HEK293 (cell line): ENCODE results near the gene PIP4K2B.

ENCODE experiments used
- CTCF ChIA-PET: fragments of 350-600 bp; formaldehyde crosslinking; extraction: SDS; loops from one replicate; lab custom pipeline; 2021; ENCODE audit warnings: antibody characterized with exemption; lab: Yijun Ruan, JAX
- POLR2A ChIA-PET: fragments of 300-600 bp; formaldehyde crosslinking; extraction: SDS; loops from one replicate; lab custom pipeline; 2020; ENCODE audit warnings: antibody characterized with exemption, inconsistent platforms; lab: Yijun Ruan, JAX
- H3K27ac ChIP-seq: fragments of 200-500 bp; sonication (Bioruptor generic); 2 replicates; pipeline ENCODE4 v1.5.1; 2014; ENCODE audit warnings: low read depth, low read length, control low read depth, inconsistent platforms; ENCODE audit errors: extremely low read depth
- H3K36me3 ChIP-seq, 2 experiments: fragments of 200-500 bp in 1 of 2; sonication (Bioruptor generic) in 1 of 2; 1 replicate in 1 of 2; 2 replicates in 1 of 2; pipeline ENCODE4 v1.5.1; 2014 to 2017; ENCODE audit warnings: inconsistent platforms in 2 of 2, low read length in 2 of 2; ENCODE audit not compliant: control insufficient read depth in 2 of 2, insufficient read depth in 1 of 2
- H3K4me1 ChIP-seq: fragments of 200-500 bp; sonication (Bioruptor generic); 2 replicates; pipeline ENCODE4 v1.5.1; 2014; ENCODE audit warnings: mild to moderate bottlenecking, low read length, inconsistent platforms; ENCODE audit not compliant: control insufficient read depth, insufficient read depth
- H3K4me3 ChIP-seq: 2 replicates; pipeline ENCODE4 v1.5.1; 2011; ENCODE audit warnings: low read depth, mild to moderate bottlenecking, control low read depth, low read length, moderate library complexity
- H3K9me3 ChIP-seq: fragments of 200-500 bp; sonication (Bioruptor generic); 2 replicates; pipeline ENCODE4 v1.5.1; 2014; ENCODE audit warnings: low read depth, low read length, inconsistent platforms; ENCODE audit not compliant: control insufficient read depth, insufficient read depth
- GLI4 ChIP-seq: fragments of 450-650 bp; formaldehyde crosslinking; IDR thresholded peaks from 2 replicates; pipeline ENCODE4 v1.5.1; 2016; ENCODE audit warnings: missing biosample characterization, missing genetic modification characterization
- GLIS1 ChIP-seq: fragments of 450-650 bp; formaldehyde crosslinking; IDR thresholded peaks from 2 replicates; pipeline ENCODE4 v1.5.1; 2016; ENCODE audit warnings: missing biosample characterization, missing genetic modification characterization
- KLF8 ChIP-seq: fragments of 450-650 bp; formaldehyde crosslinking; IDR thresholded peaks from 2 replicates; pipeline ENCODE4 v1.5.1; 2016; ENCODE audit warnings: missing biosample characterization, missing genetic modification characterization
- PBX3 ChIP-seq: sonication (generic); formaldehyde crosslinking; IDR thresholded peaks from 2 replicates; pipeline ENCODE4 v1.8.1; 2022; ENCODE audit warnings: mild to moderate bottlenecking, moderate library complexity, missing genetic modification reagents
- SP2 ChIP-seq: fragments of 450-650 bp; formaldehyde crosslinking; IDR thresholded peaks from 2 replicates; pipeline ENCODE4 v1.5.1; 2016; ENCODE audit warnings: missing biosample characterization, missing genetic modification characterization
- ZBTB20 ChIP-seq: fragments of 450-650 bp; formaldehyde crosslinking; IDR thresholded peaks from 2 replicates; pipeline ENCODE4 v1.5.1; 2016; ENCODE audit warnings: missing biosample characterization, missing genetic modification characterization
- ZBTB44 ChIP-seq: fragments of 450-650 bp; IDR thresholded peaks from 2 replicates; pipeline ENCODE4 v1.5.1; 2018; ENCODE audit warnings: missing biosample characterization, mild to moderate bottlenecking, missing genetic modification characterization
- ZFP37 ChIP-seq: fragments of 450-650 bp; formaldehyde crosslinking; IDR thresholded peaks from 2 replicates; pipeline ENCODE4 v1.5.1; 2016; ENCODE audit warnings: missing biosample characterization, missing genetic modification characterization
- ZNF169 ChIP-seq: fragments of 450-650 bp; formaldehyde crosslinking; IDR thresholded peaks from 2 replicates; pipeline ENCODE4 v1.5.1; 2016; ENCODE audit warnings: missing biosample characterization, missing genetic modification characterization
- ZNF280D ChIP-seq: fragments of 450-650 bp; formaldehyde crosslinking; IDR thresholded peaks from 2 replicates; pipeline ENCODE4 v1.5.1; 2016; ENCODE audit warnings: missing biosample characterization, missing genetic modification characterization
- ZNF416 ChIP-seq: fragments of 450-650 bp; formaldehyde crosslinking; IDR thresholded peaks from 2 replicates; pipeline ENCODE4 v1.5.1; 2016; ENCODE audit warnings: missing biosample characterization, missing genetic modification characterization
- ZNF701 ChIP-seq: fragments of 450-650 bp; formaldehyde crosslinking; IDR thresholded peaks from 2 replicates; pipeline ENCODE4 v1.5.1; 2016; ENCODE audit warnings: missing biosample characterization, missing genetic modification characterization
- ZNF791 ChIP-seq: fragments of 450-650 bp; formaldehyde crosslinking; IDR thresholded peaks from 2 replicates; pipeline ENCODE4 v1.5.1; 2016; ENCODE audit warnings: missing biosample characterization, missing genetic modification characterization
- ZNF792 ChIP-seq: fragments of 450-650 bp; formaldehyde crosslinking; IDR thresholded peaks from 2 replicates; pipeline ENCODE4 v1.5.1; 2016; ENCODE audit warnings: missing biosample characterization, missing genetic modification characterization
- ZNF830 ChIP-seq: fragments of 450-650 bp; IDR thresholded peaks from 2 replicates; pipeline ENCODE4 v1.5.0; 2018; ENCODE audit warnings: missing biosample characterization, missing genetic modification characterization, low read depth, mild to moderate bottlenecking, moderate library complexity
- ZSCAN16 ChIP-seq: fragments of 450-650 bp; formaldehyde crosslinking; IDR thresholded peaks from 2 replicates; pipeline ENCODE4 v1.5.1; 2016; ENCODE audit warnings: missing biosample characterization, missing genetic modification characterization
- TF ChIP-seq, protein P1 (sequence below): fragments of 450-650 bp; formaldehyde crosslinking; IDR thresholded peaks from 2 replicates; pipeline ENCODE4 v1.5.1; 2016; ENCODE audit warnings: missing biosample characterization, missing genetic modification characterization
- TF ChIP-seq, protein P2 (sequence below): fragments of 450-650 bp; formaldehyde crosslinking; IDR thresholded peaks from 2 replicates; pipeline ENCODE4 v1.5.1; 2016; ENCODE audit warnings: missing biosample characterization, missing genetic modification characterization

The PIP4K2B gene

GRCh38 chr17:38728290-38728831, 71.0 kb downstream of the PIP4K2B start (continued):
- TF ChIP-seq ZFP37 (tag by site-specific recombination) (no peak), SP2 (0 out of 2 replicates have a peak, but pooled peaks have one; percentile 7), ZNF701 (tag by site-specific recombination) (no peak), GLI4 (tag by site-specific recombination) (no peak), ZNF169 (no peak), ZNF791 (no peak), GLIS1 (tag by site-specific recombination) (no peak), ZNF416 (tag by site-specific recombination) (no peak), ZNF792 (no peak), ZBTB44 (tag by site-specific recombination) (no peak), ZNF830 (tag by site-specific recombination) (no peak)

DNA sequence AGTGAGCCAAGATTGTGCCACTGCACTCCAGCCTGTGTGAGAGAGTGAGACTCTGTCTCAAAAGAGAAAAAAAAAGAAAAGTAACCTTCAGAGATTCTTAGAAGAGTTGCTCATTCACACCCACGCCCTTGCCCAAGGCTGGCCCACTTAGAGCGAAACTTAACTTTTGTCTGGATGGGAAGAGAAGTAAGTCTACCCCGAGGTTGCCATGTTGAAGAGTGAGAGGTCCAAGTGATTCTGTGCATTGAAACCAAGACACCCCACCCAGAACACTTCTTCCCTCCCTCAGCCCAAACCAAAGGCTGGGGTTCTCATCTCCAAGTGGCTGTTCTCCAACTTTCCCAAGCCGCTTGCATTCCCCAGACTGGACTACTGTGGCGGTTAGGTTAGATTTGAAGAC, 71.6 kb downstream of the PIP4K2B start:
- peaks cover 6 to 34% of the 10 kb centered on the region in 2 experiments for H3K36me3 ChIP-seq
- ChIA-PET CTCF (interaction anchor here (0.6 to 2.8 kb wide), 6 partner anchors 9 to 71 kb away, joined by 3 to 14 read pairs (median 5); no protein-coding TSS in a partner anchor), POLR2A (interaction anchor here (0.9 to 3.5 kb wide), 5 partner anchors 9 to 24 kb away, joined by 3 to 23 read pairs (median 5); partner anchors contain the start of gene PSMB3)
- H3K27ac ChIP-seq: no peak overlapping the region
- peaks cover 5% of the 10 kb centered on the region for H3K4me1 ChIP-seq
- H3K4me3 ChIP-seq: no peak overlapping the region
- no peaks in the 10 kb centered on the region for H3K9me3 ChIP-seq
- no peak for TF ChIP-seq ZNF280D (tag by site-specific recombination)
- no peak for TF ChIP-seq ZSCAN16 (tag by site-specific recombination)
- no peak for TF ChIP-seq PBX3 (CRISPR knock-in tag)
- TF ChIP-seq KLF8 (tag by site-specific recombination): no peak
- TF ChIP-seq, protein P1, sequence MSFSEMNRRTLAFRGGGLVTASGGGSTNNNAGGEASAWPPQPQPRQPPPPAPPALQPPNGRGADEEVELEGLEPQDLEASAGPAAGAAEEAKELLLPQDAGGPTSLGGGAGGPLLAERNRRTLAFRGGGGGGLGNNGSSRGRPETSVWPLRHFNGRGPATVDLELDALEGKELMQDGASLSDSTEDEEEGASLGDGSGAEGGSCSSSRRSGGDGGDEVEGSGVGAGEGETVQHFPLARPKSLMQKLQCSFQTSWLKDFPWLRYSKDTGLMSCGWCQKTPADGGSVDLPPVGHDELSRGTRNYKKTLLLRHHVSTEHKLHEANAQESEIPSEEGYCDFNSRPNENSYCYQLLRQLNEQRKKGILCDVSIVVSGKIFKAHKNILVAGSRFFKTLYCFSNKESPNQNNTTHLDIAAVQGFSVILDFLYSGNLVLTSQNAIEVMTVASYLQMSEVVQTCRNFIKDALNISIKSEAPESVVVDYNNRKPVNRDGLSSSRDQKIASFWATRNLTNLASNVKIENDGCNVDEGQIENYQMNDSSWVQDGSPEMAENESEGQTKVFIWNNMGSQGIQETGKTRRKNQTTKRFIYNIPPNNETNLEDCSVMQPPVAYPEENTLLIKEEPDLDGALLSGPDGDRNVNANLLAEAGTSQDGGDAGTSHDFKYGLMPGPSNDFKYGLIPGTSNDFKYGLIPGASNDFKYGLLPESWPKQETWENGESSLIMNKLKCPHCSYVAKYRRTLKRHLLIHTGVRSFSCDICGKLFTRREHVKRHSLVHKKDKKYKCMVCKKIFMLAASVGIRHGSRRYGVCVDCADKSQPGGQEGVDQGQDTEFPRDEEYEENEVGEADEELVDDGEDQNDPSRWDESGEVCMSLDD (tag by site-specific recombination): no peak
- TF ChIP-seq, protein P2, sequence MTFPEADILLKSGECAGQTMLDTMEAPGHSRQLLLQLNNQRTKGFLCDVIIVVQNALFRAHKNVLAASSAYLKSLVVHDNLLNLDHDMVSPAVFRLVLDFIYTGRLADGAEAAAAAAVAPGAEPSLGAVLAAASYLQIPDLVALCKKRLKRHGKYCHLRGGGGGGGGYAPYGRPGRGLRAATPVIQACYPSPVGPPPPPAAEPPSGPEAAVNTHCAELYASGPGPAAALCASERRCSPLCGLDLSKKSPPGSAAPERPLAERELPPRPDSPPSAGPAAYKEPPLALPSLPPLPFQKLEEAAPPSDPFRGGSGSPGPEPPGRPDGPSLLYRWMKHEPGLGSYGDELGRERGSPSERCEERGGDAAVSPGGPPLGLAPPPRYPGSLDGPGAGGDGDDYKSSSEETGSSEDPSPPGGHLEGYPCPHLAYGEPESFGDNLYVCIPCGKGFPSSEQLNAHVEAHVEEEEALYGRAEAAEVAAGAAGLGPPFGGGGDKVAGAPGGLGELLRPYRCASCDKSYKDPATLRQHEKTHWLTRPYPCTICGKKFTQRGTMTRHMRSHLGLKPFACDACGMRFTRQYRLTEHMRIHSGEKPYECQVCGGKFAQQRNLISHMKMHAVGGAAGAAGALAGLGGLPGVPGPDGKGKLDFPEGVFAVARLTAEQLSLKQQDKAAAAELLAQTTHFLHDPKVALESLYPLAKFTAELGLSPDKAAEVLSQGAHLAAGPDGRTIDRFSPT: no peak
- TF ChIP-seq ZBTB20 (tag by site-specific recombination): no peak
